Measurements from ENCODE around the gene TMC8.
"Not testable (repeated sequence)": the region's sequence is repeated elsewhere in the genome, so short reads cannot be mapped to it uniquely, and the experiment has no call there.

The TMC8 gene

GRCh38 chr17:78138204-78139060 lies 7.9 kb downstream of the TMC8 start:
- no peak overlapping the region for H3K4me2 ChIP-seq (ENCODE audit: low read depth, low read length, poor library complexity, severe bottlenecking)
- H3K79me2 ChIP-seq (ENCODE audit: insufficient read depth, low read length), result no peaks in the 10 kb centered on the region; the same call in 1 of the 2 replicates
- 0 out of 2 replicates have a peak overlapping the region, but pooled peaks have one; percentile 33 for H3K9ac ChIP-seq (ENCODE audit: low read length)
- no peak overlapping the region for H3K4me3 ChIP-seq (ENCODE audit: insufficient read depth, low read length, poor library complexity, severe bottlenecking)
- H3F3A ChIP-seq (ENCODE audit: insufficient read depth), result peaks cover 35% of the 10 kb centered on the region
- no peaks in the 10 kb centered on the region for H4K20me1 ChIP-seq (ENCODE audit: low read depth, low read length)
- H3K9me2 ChIP-seq (replicated peaks; ENCODE audit: insufficient read depth, low read length), result no peaks in the 10 kb centered on the region
- TF ChIP-seq CTCF (IDR thresholded peaks at IDR 0.05; ENCODE audit: insufficient read depth, low read length, poor library complexity, severe bottlenecking) (no peak), EZH2phosphoT487 (conservative IDR thresholded peaks at IDR 0.05; ENCODE audit: low read length) (no peak)
- no peak overlapping the region for H2AFZ ChIP-seq (ENCODE audit: low read depth, low read length, severe bottlenecking)
- no peaks in the 10 kb centered on the region for H3K27me3 ChIP-seq (ENCODE audit: low read length)
- H3K9me3 ChIP-seq (ENCODE audit: insufficient read depth, low read length), result no peaks in the 10 kb centered on the region
- peak overlapping the region; percentile 76 for H3K27ac ChIP-seq (ENCODE audit: low read depth, low read length)
- H3K36me3 ChIP-seq (ENCODE audit: low read length), result no peaks in the 10 kb centered on the region

DNA sequence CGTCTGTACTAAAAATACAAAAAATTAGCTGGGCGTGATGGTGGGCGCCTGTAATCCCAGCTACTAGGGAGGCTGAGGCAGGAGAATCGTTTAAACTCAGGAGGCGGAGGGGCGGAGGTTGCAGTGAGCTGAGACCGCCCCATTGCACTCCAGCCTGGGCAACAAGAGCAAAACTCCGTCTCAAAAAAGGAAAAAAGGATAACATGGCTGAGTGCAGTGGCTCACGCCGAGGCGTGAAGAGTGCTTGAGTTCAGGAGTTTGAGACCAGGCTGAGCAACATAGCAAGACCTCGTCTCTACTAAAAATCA lies 9.2 kb downstream of the TMC8 start:
- H3K27ac ChIP-seq (ENCODE audit: low read depth, low read length), result not testable (repeated sequence)

GRCh38 chr17:78140169-78141051 lies 9.8 kb downstream of the TMC8 start:
- no peak overlapping the region for H3K9ac ChIP-seq (ENCODE audit: low read length)

More for the DNA sequence above, 9.2 kb downstream of the TMC8 start:
- not testable (repeated sequence) for H3K4me3 ChIP-seq (ENCODE audit: insufficient read depth, low read length, poor library complexity, severe bottlenecking); H3K9ac ChIP-seq (ENCODE audit: low read length); H3K27me3 ChIP-seq (ENCODE audit: low read length); H2AFZ ChIP-seq (ENCODE audit: low read depth, low read length, severe bottlenecking); H3K36me3 ChIP-seq (ENCODE audit: low read length); H4K20me1 ChIP-seq (ENCODE audit: low read depth, low read length); H3K9me2 ChIP-seq (replicated peaks; ENCODE audit: insufficient read depth, low read length); H3K4me2 ChIP-seq (ENCODE audit: low read depth, low read length, poor library complexity, severe bottlenecking); H3K79me2 ChIP-seq (ENCODE audit: insufficient read depth, low read length); H3K9me3 ChIP-seq (ENCODE audit: insufficient read depth, low read length)
- H3F3A ChIP-seq (ENCODE audit: insufficient read depth), result peaks cover 36% of the 10 kb centered on the region

More at GRCh38 chr17:78140169-78141051, 9.8 kb downstream of the TMC8 start:
- Histone ChIP-seq H3K9me3 (ENCODE audit: insufficient read depth, low read length) (no peaks in the 10 kb centered on the region), H3K27ac (ENCODE audit: low read depth, low read length) (no peak overlapping the region), H2AFZ (ENCODE audit: low read depth, low read length, severe bottlenecking) (no peak overlapping the region), H4K20me1 (ENCODE audit: low read depth, low read length) (no peaks in the 10 kb centered on the region), H3K9me2 (replicated peaks; ENCODE audit: insufficient read depth, low read length) (no peaks in the 10 kb centered on the region), H3K4me3 (ENCODE audit: insufficient read depth, low read length, poor library complexity, severe bottlenecking) (no peak overlapping the region), H3K27me3 (ENCODE audit: low read length) (no peaks in the 10 kb centered on the region), H3K36me3 (ENCODE audit: low read length) (no peaks in the 10 kb centered on the region), H3K79me2 (ENCODE audit: insufficient read depth, low read length) (no peaks in the 10 kb centered on the region), H3K4me2 (ENCODE audit: low read depth, low read length, poor library complexity, severe bottlenecking) (no peak overlapping the region), H3F3A (ENCODE audit: insufficient read depth) (peaks cover 36% of the 10 kb centered on the region)
- TF ChIP-seq EZH2phosphoT487 (conservative IDR thresholded peaks at IDR 0.05; ENCODE audit: low read length) (no peak), CTCF (IDR thresholded peaks at IDR 0.05; ENCODE audit: insufficient read depth, low read length, poor library complexity, severe bottlenecking) (no peak)
